Measurements from ENCODE around the gene STK31.
"Not testable (repeated sequence)": the region's sequence is repeated elsewhere in the genome, so short reads cannot be mapped to it uniquely, and the experiment has no call there.

Gene STK31

GRCh38 chr7:23779185-23779800, 69.3 kb downstream of the STK31 start:
- H3K4me3 ChIP-seq (ENCODE audit: low read depth, low read length); DNase-seq (ENCODE audit: low read depth): not testable (repeated sequence)

- DNase-seq (ENCODE audit: low read depth): no peak
- no peak overlapping the region for H3K4me3 ChIP-seq (ENCODE audit: low read depth, low read length)
Measured at GRCh38 chr7:23783115-23783514, 73.1 kb downstream of the STK31 start.

GRCh38 chr7:23787272-23787671, 77.3 kb downstream of the STK31 start:
- H3K4me3 ChIP-seq (ENCODE audit: low read depth, low read length): no peak overlapping the region
- DNase-seq (ENCODE audit: low read depth): no peak

DNA sequence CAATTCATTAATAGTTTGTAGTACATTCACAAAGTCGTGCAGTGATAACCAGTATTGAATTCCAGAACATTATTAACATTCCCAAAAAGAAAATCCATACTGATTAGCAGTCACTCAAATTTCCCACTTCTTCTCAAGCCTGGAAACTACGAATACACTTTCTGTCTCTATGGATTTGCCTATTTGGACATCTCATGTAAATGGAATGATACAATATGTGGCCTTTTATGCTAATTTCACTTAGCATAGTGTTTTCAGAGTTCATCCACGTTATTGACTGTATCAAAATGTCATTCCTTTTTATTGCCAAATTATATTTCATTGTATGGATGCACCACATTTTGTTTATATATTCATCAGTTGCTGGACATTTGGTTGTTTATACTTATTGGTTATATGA, 78.8 kb downstream of the STK31 start:
- no peak for DNase-seq (ENCODE audit: low read depth)
- no peak overlapping the region for H3K4me3 ChIP-seq (ENCODE audit: low read depth, low read length)

DNA sequence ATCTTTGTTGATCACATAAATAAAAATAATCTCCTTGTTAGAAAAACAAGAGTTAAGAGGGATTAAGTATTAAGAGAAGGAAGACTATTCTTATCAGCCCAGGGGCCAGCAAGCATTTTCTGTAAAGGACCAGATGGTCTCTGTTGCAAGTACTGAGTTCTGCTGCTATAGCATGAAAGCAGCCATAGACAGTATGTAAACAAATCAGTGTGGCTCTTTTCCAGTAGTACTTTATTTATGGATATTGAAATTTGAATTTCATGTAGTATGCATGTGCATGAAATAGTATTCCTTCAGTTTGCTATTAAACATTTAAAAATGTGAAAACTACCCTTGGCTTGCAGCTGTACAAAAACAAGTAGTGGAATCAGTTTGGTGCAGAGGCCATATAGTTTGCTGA, 81.7 kb downstream of the STK31 start:
- H3K4me3 ChIP-seq (ENCODE audit: low read depth, low read length): no peak overlapping the region
- no peak for DNase-seq (ENCODE audit: low read depth)

GRCh38 chr7:23802720-23803397, 92.8 kb downstream of the STK31 start:
- no peak overlapping the region for H3K4me3 ChIP-seq (ENCODE audit: low read depth, low read length)
- DNase-seq (ENCODE audit: low read depth): no peak

- H3K4me3 ChIP-seq (ENCODE audit: low read depth, low read length): no peak overlapping the region
- no peak for DNase-seq (ENCODE audit: low read depth)
Measured at GRCh38 chr7:23804707-23805106, 94.7 kb downstream of the STK31 start.

GRCh38 chr7:23808421-23808820, 98.4 kb downstream of the STK31 start:
- H3K4me3 ChIP-seq (ENCODE audit: low read depth, low read length): no peak overlapping the region

DNA sequence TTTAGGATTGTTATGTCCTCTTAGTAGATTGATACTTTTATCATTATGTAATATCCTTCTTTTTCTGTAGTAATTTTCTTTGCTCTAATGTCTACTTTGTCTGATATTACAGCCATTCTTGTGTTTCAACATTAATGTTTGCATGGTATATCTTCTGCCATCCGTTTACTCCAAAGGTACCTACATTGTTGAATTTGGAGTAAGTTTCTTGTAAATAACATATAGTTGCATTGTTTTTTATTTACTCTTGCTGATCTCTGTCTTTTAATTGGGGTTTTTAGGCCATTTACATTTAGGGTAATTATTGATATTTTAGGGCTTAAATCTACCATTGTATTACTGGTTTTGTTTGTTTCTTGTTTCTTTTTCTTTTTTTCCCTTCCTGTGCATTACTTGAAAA, 100.1 kb downstream of the STK31 start:
- no peak for DNase-seq (ENCODE audit: low read depth)
- H3K4me3 ChIP-seq (ENCODE audit: low read depth, low read length): no peak overlapping the region

More at GRCh38 chr7:23808421-23808820, 98.4 kb downstream of the STK31 start:
- DNase-seq (ENCODE audit: low read depth): no peak

DNA sequence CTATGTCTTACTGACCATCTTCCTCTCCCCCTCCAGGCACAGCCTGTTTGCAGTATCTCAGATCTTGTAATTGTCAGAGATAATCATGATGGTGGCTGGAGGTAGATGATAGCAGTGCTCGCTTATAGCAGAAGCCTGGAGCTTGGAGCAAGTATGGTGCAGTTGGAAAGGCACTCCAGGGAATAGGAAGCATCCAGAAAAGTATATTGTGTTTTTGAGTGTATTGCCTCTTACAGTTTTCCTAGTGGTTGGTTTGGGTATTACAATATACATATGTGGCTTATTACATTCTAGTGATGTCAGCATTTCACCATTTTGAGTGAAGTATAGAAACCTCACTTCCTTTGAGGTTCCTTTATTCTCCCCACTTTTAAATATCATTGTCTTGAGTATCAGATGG, 101.5 kb downstream of the STK31 start:
- H3K4me3 ChIP-seq (ENCODE audit: low read depth, low read length): no peak overlapping the region
- no peak for DNase-seq (ENCODE audit: low read depth)

DNA sequence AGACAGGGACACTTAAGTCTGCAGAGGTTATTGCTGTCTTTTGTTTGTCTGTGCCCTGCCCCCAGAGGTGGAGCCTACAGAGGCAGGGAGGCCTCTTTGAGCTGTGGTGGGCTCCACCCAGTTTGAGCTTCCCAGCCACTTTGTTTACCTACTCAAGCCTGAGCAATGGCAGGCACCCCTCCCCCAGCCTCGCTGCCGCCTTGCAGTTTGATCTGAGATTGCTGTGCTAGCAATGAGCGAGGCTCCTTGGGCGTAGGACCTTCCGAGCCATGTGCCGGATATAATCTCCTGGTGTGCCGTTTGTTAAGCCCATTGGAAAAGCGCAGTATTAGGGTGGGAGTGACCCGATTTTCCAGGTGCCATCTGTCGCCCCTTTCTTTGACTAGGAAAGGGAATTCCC, 118.1 kb downstream of the STK31 start:
- not testable (repeated sequence) for H3K4me3 ChIP-seq (ENCODE audit: low read depth, low read length); DNase-seq (ENCODE audit: low read depth)

- DNase-seq (ENCODE audit: low read depth); H3K4me3 ChIP-seq (ENCODE audit: low read depth, low read length): not testable (repeated sequence)
Measured at GRCh38 chr7:23832733-23833132, 122.7 kb downstream of the STK31 start.

DNA sequence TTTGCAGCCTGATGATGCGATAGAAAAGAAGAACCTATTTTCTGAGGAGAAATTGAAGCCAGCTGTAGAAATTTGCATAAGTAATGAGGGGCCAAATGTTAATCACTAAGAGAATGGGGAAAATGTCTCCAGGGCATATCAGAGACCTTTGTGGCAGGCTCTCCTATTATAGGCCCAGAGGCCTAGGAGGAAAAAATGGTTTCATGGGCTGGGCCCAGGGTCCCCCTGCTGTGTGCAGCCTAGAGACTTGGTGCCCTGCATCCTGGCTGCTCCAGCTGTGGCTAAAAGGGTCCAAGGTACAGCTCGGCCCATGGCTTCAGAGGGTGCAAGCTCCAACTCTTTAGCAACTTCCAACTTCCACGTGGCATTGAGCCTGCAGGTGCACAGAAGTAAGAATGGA, 123.4 kb downstream of the STK31 start:
- H3K4me3 ChIP-seq (ENCODE audit: low read depth, low read length): no peak overlapping the region
- DNase-seq (ENCODE audit: low read depth): no peak

DNA sequence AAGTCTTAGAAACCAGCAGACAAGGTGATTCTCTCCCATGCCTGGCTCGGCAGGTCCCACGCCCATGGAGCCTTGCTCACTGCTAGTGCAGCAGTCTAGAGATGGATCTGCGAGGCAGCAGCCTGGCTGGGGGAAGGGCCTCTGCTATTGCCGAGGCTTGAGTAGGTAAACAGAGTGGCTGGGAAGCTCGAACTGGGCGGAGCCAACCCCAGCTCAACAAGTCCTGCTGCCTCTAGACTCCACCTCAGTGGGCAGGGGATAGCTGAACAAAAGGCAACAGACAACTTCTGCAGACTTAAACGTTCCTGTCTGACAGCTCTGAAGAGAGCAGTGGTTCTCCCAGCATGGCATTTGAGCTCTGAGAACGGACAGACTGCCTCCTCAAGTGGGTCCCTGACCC, 134.8 kb downstream of the STK31 start:
- not testable (repeated sequence) for H3K4me3 ChIP-seq (ENCODE audit: low read depth, low read length); DNase-seq (ENCODE audit: low read depth)

- no peak for DNase-seq (ENCODE audit: low read depth)
- no peak overlapping the region for H3K4me3 ChIP-seq (ENCODE audit: low read depth, low read length)
Measured at GRCh38 chr7:23852135-23852534, 142.1 kb downstream of the STK31 start.

- no peak overlapping the region for H3K4me3 ChIP-seq (ENCODE audit: low read depth, low read length)
- no peak for DNase-seq (ENCODE audit: low read depth)
Measured at GRCh38 chr7:23852988-23853387, 143.0 kb downstream of the STK31 start.

DNA sequence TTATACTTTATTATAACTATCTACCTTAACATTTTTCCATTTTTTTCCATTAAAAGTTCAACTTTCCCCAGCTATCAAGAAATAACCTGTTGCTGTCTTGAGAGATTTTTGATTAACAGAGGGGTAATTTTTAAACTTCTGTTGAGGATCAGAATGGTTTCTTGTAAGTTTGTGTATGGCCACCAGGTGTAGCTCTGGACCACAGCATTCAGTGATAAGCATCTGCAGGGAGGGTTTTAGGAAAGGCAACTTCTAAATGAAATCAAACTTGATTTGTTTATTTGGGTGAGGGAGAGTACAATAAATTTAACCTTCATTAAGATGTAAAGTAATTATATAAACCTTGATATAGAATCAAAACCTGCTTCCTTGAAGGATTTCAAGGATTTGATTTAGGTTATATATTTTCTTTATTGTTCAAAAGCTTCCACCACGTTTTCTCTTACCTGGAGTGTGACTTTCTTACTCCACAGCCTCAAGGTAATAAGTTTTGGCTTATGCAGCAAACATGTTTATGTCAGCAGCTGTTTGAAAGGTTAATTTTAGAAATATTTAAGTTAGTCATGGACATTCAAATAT, 153.3 kb downstream of the STK31 start:
- no peak overlapping the region for H3K4me3 ChIP-seq (ENCODE audit: low read depth, low read length)
- peak; percentile 17 for DNase-seq (ENCODE audit: low read depth)

DNA sequence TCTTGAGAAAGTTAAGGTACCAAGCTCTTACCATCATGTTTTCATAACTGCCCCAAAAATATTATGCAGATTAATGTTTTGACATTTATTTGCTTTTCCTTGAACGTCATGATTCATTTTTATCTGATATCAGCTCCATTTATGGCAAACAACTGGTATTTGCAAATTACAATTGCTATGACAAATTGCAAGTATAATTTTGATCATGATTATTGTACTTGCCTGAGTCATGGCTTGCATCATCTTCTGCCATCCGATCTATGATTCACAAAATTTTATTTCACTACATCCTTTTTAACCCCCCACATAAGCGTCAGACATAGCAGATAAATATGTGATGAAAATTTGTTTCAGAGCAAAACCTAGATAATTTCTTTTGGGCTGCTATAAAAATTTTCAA, 155.0 kb downstream of the STK31 start:
- peak; percentile 53 for DNase-seq (ENCODE audit: low read depth)
- no peak overlapping the region for H3K4me3 ChIP-seq (ENCODE audit: low read depth, low read length)

DNA sequence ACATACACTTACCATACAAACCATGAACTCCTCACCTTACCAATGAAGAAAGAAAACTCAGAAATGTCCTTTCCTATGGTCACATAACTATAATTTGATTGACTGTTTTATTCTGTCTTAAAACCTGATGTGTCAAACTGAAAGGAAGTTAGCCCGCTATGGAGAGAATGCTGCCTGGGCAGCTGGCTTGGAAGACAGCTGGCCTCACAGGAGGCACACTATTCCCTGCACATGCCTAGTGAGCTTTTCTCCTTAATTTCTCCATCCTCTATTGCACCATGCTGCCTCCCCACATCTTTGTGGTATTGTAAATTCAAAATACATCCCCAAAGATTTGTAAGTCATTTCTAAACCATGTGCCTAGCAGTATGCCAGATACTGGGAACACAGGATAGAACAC, 163.3 kb downstream of the STK31 start:
- H3K4me3 ChIP-seq (ENCODE audit: low read depth, low read length): no peak overlapping the region
- DNase-seq (ENCODE audit: low read depth): no peak

DNA sequence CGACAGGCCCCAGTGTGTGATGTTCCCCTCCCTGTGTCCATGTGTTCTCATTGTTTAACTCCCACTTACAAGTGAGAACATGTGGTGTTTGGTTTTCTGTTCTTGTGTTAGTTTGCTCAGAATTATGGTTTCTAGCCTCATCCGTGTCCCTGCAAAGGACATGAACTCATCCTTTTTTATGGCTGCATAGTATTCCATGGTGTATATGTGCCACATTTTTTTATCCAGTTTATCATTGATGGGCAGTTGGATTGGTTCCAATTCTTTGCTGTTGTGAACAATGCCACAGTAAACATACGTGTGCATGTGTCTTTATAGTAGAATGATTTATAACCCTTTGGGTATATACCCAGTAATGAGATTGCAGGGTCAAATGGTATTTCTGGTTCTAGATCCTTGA, 166.5 kb downstream of the STK31 start:
- not testable (repeated sequence) for DNase-seq (ENCODE audit: low read depth)

More for the DNA sequence above, 166.5 kb downstream of the STK31 start:
- H3K4me3 ChIP-seq (ENCODE audit: low read depth, low read length): not testable (repeated sequence)

All from skeletal muscle cell (primary cell).